Tibial nerve (tissue), 4 donors: Measurements from ENCODE around the gene OSBPL8. TPM values are rescaled to one million over a fixed set of nuclear protein-coding genes. Genes with fewer than 3 reads are reported as not detected.
A peak's percentile ranks its signal among the peaks of the same experiment; 100 is the strongest.

Experiments
- DNase-seq, 2 donors: peaks; one replicate each; pipeline ENCODE4 v3.0.0-alpha.2; 2019; ENCODE audit warnings: low spot score in 2 of 2
- H3K27ac ChIP-seq, 4 donors: fragments of 200-600 bp; sonication (generic) in 3 of 4; one replicate each; pipeline ENCODE4 v1.5.1; 2017 to 2019; ENCODE audit warnings: mild to moderate bottlenecking in 1 of 4
- H3K27me3 ChIP-seq, 2 donors: fragments of 200-600 bp; sonication (generic) in 1 of 2; one replicate each; pipeline versions ENCODE4 v1.5.1 to v1.6.0; 2017 to 2019
- H3K36me3 ChIP-seq, 3 donors: fragments of 200-600 bp; sonication (generic); one replicate each; pipeline ENCODE4 v1.5.1; 2018 to 2019
- H3K4me1 ChIP-seq, 4 donors: fragments of 200-600 bp; sonication (generic) in 3 of 4; one replicate each; pipeline ENCODE4 v1.5.1; 2017 to 2019
- H3K4me3 ChIP-seq, 4 donors: fragments of 200-600 bp; sonication (generic) in 3 of 4; one replicate each; pipeline ENCODE4 v1.5.1; 2017 to 2019; ENCODE audit warnings: mild to moderate bottlenecking in 1 of 4, moderate library complexity in 1 of 4
- H3K9me3 ChIP-seq, 4 donors: fragments of 200-600 bp; sonication (generic) in 3 of 4; one replicate each; pipeline ENCODE4 v1.5.1; 2017 to 2019
- CTCF ChIP-seq, 5 experiments: fragments of 200-600 bp in 3 of 5; fragments of 450-650 bp in 2 of 5; sonication (generic) in 3 of 5; IDR thresholded peaks; one replicate each; pipeline ENCODE4 v1.5.1; 2016 to 2019; ENCODE audit warnings: antibody characterized with exemption in 5 of 5, mild to moderate bottlenecking in 3 of 5, moderate library complexity in 2 of 5
- EP300 ChIP-seq, 2 donors: sonication (generic); formaldehyde crosslinking; IDR thresholded peaks; one replicate each; pipeline ENCODE4 v1.6.1; 2017; ENCODE audit warnings: antibody characterized with exemption in 2 of 2, mild to moderate bottlenecking in 1 of 2
- POLR2A ChIP-seq, 2 donors: fragments of 450-650 bp; IDR thresholded peaks; one replicate each; pipeline ENCODE4 v1.6.1; 2017; ENCODE audit warnings: antibody characterized with exemption in 2 of 2, mild to moderate bottlenecking in 2 of 2, moderate library complexity in 2 of 2
- WGBS, 2 donors: methylation state at CpG; one replicate each; pipeline ENCODE4 v1.1.5; 2018; 5-methylcytosine and 5-hydroxymethylcytosine counted together
- total RNA-seq, 4 donors: library from RNA; depleted of rRNA; stranded (reverse); fragments of >200 nt; gene quantifications; one replicate each; pipeline ENCODE4 v1.1.0, GENCODE V29; 2016

OSBPL8 gene
- total RNA-seq, 4 donors from 2014 or later, result 90.9 to 151 (median 119) TPM

- Histone ChIP-seq H3K27ac (peak overlapping the region in 2 of 4 donors; percentile 56 to 63), H3K9me3 (no peaks in the 10 kb centered on the region), H3K4me1 (peaks cover 0 to 39% (median 16%) of the 10 kb centered on the region in 4 donors), H3K27me3 (no peaks in the 10 kb centered on the region), H3K4me3 (no peak overlapping the region), H3K36me3 (no peaks in the 10 kb centered on the region)
- WGBS, 2 donors, result 68 to 71% methylated on average over 4 of the region's 4 CpGs
- no peak for DNase-seq
- no peak for TF ChIP-seq POLR2A (IDR thresholded peaks at IDR 0.05)
- no peak for TF ChIP-seq CTCF (IDR thresholded peaks at IDR 0.05)
- TF ChIP-seq EP300 (IDR thresholded peaks at IDR 0.05), result no peak
Observed at GRCh38 chr12:76346236-76346635, 213.3 kb downstream of the OSBPL8 start.

GRCh38 chr12:76345569-76345968 lies 214.0 kb downstream of the OSBPL8 start:
- Histone ChIP-seq H3K27me3 (no peaks in the 10 kb centered on the region), H3K4me1 (peaks cover 0 to 39% (median 16%) of the 10 kb centered on the region in 4 donors), H3K36me3 (no peaks in the 10 kb centered on the region), H3K9me3 (no peaks in the 10 kb centered on the region), H3K4me3 (no peak overlapping the region), H3K27ac (peak overlapping the region in 2 of 4 donors; percentile 56 to 63)
- DNase-seq, result no peak
- TF ChIP-seq CTCF (IDR thresholded peaks at IDR 0.05), result no peak
- TF ChIP-seq EP300 (IDR thresholded peaks at IDR 0.05), result no peak
- TF ChIP-seq POLR2A (IDR thresholded peaks at IDR 0.05), result no peak
- 78 to 91% methylated on average over 1 of the region's 1 CpG for WGBS, 2 donors

GRCh38 chr12:76341436-76342030 lies 218.0 kb downstream of the OSBPL8 start:
- no peak for TF ChIP-seq POLR2A (IDR thresholded peaks at IDR 0.05)
- TF ChIP-seq EP300 (IDR thresholded peaks at IDR 0.05), result no peak
- TF ChIP-seq CTCF (IDR thresholded peaks at IDR 0.05), result no peak
- Histone ChIP-seq H3K27ac (no peak overlapping the region), H3K27me3 (no peaks in the 10 kb centered on the region), H3K36me3 (no peaks in the 10 kb centered on the region), H3K4me1 (peaks cover 0 to 22% (median 11%) of the 10 kb centered on the region in 4 donors), H3K4me3 (no peak overlapping the region), H3K9me3 (no peaks in the 10 kb centered on the region)
- no peak for DNase-seq
- 87 to 90% methylated on average over 5 of the region's 5 CpGs for WGBS, 2 donors

- TF ChIP-seq CTCF (IDR thresholded peaks at IDR 0.05), result no peak
- TF ChIP-seq EP300 (IDR thresholded peaks at IDR 0.05), result peak in 1 of 2 donors; percentile 43
- Histone ChIP-seq H3K4me3 (no peak overlapping the region), H3K36me3 (no peaks in the 10 kb centered on the region), H3K27ac (no peak overlapping the region), H3K4me1 (peaks cover 0 to 15% (median 7%) of the 10 kb centered on the region in 4 donors), H3K9me3 (no peaks in the 10 kb centered on the region), H3K27me3 (no peaks in the 10 kb centered on the region)
- 79 to 81% methylated on average over 9 of the region's 9 CpGs for WGBS, 2 donors
- DNase-seq, result peak in 1 of 2 donors; percentile 9
Observed at GRCh38 chr12:76340680-76341435, 218.7 kb downstream of the OSBPL8 start.

GRCh38 chr12:76337583-76337982 lies 222.0 kb downstream of the OSBPL8 start:
- no peak for DNase-seq
- H3K4me3 ChIP-seq, result no peak overlapping the region
- H3K4me1 ChIP-seq, result no peaks in the 10 kb centered on the region
- H3K9me3 ChIP-seq, result no peaks in the 10 kb centered on the region
- WGBS, 2 donors, result 75 to 84% methylated on average over 3 of the region's 3 CpGs
- H3K36me3 ChIP-seq, result no peaks in the 10 kb centered on the region
- no peak for TF ChIP-seq CTCF (IDR thresholded peaks at IDR 0.05)
- TF ChIP-seq EP300 (IDR thresholded peaks at IDR 0.05), result no peak
- no peak for TF ChIP-seq POLR2A (IDR thresholded peaks at IDR 0.05)
- H3K27ac ChIP-seq, result no peak overlapping the region
- H3K27me3 ChIP-seq, result no peaks in the 10 kb centered on the region
